Measurements from ENCODE around the gene SRGN.

Gene SRGN

GRCh38 chr10:69130251-69130650, 42.3 kb downstream of the SRGN start:
- TF ChIP-seq YY1 (IDR thresholded peaks at IDR 0.05; ENCODE audit: low read depth): no peak
- TF ChIP-seq CREB1 (IDR thresholded peaks at IDR 0.05; ENCODE audit: low read depth): no peak
- no peak for TF ChIP-seq RAD21 (IDR thresholded peaks at IDR 0.05; ENCODE audit: low read depth)
- TF ChIP-seq EGR1 (IDR thresholded peaks at IDR 0.05): no peak
- TF ChIP-seq, protein P1, sequence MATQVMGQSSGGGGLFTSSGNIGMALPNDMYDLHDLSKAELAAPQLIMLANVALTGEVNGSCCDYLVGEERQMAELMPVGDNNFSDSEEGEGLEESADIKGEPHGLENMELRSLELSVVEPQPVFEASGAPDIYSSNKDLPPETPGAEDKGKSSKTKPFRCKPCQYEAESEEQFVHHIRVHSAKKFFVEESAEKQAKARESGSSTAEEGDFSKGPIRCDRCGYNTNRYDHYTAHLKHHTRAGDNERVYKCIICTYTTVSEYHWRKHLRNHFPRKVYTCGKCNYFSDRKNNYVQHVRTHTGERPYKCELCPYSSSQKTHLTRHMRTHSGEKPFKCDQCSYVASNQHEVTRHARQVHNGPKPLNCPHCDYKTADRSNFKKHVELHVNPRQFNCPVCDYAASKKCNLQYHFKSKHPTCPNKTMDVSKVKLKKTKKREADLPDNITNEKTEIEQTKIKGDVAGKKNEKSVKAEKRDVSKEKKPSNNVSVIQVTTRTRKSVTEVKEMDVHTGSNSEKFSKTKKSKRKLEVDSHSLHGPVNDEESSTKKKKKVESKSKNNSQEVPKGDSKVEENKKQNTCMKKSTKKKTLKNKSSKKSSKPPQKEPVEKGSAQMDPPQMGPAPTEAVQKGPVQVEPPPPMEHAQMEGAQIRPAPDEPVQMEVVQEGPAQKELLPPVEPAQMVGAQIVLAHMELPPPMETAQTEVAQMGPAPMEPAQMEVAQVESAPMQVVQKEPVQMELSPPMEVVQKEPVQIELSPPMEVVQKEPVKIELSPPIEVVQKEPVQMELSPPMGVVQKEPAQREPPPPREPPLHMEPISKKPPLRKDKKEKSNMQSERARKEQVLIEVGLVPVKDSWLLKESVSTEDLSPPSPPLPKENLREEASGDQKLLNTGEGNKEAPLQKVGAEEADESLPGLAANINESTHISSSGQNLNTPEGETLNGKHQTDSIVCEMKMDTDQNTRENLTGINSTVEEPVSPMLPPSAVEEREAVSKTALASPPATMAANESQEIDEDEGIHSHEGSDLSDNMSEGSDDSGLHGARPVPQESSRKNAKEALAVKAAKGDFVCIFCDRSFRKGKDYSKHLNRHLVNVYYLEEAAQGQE (IDR thresholded peaks at IDR 0.05; ENCODE audit: low read depth): no peak
- no peak for TF ChIP-seq MAX (IDR thresholded peaks at IDR 0.05)
- no peak for TF ChIP-seq ZBTB7A (IDR thresholded peaks at IDR 0.05; ENCODE audit: low read depth)
- no peak for TF ChIP-seq NFIC (IDR thresholded peaks at IDR 0.05)
- TF ChIP-seq TAF1 (IDR thresholded peaks at IDR 0.05; ENCODE audit: low read depth): no peak
- TF ChIP-seq EP300 (IDR thresholded peaks at IDR 0.05; ENCODE audit: borderline replicate concordance): no peak
- TF ChIP-seq FOXM1 (IDR thresholded peaks at IDR 0.05; ENCODE audit: borderline replicate concordance, low read depth): no peak
- no peak for TF ChIP-seq USF1 (IDR thresholded peaks at IDR 0.05)
- TF ChIP-seq TCF12 (IDR thresholded peaks at IDR 0.05; ENCODE audit: low read depth): no peak
- no peak for TF ChIP-seq TEAD4 (IDR thresholded peaks at IDR 0.05)
- TF ChIP-seq CEBPB (IDR thresholded peaks at IDR 0.05): no peak

DNA sequence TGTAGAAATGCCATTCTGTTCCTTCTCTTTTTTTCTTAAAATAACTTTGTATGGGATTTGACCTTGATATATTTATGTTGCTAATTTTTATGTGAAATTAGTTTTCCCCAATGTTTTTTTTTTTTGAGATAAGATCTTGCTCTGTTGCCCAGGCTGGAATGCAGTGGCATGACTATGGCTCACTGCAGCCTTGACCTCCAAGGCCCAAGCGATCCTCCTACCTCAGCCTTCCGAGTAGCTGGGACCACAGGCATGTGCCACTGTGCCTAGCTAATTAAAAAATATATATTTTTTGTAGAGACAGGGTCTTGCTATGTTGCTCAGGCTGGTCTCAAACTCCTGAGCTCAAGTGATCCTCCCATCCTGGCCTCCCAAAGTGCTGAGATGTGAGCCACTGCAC, 52.1 kb downstream of the SRGN start:
- TF ChIP-seq EGR1 (IDR thresholded peaks at IDR 0.05): no peak
- no peak for TF ChIP-seq EP300 (IDR thresholded peaks at IDR 0.05; ENCODE audit: borderline replicate concordance)
- no peak for TF ChIP-seq TEAD4 (IDR thresholded peaks at IDR 0.05)
- TF ChIP-seq YY1 (IDR thresholded peaks at IDR 0.05; ENCODE audit: low read depth): no peak
- no peak for TF ChIP-seq USF1 (IDR thresholded peaks at IDR 0.05)
- no peak for TF ChIP-seq TAF1 (IDR thresholded peaks at IDR 0.05; ENCODE audit: low read depth)
- TF ChIP-seq MAX (IDR thresholded peaks at IDR 0.05): no peak
- no peak for TF ChIP-seq CEBPB (IDR thresholded peaks at IDR 0.05)
- TF ChIP-seq CREB1 (IDR thresholded peaks at IDR 0.05; ENCODE audit: low read depth): no peak
- TF ChIP-seq, protein P1 (IDR thresholded peaks at IDR 0.05; ENCODE audit: low read depth): no peak
- TF ChIP-seq NFIC (IDR thresholded peaks at IDR 0.05): no peak
- no peak for TF ChIP-seq TCF12 (IDR thresholded peaks at IDR 0.05; ENCODE audit: low read depth)
- no peak for TF ChIP-seq ZBTB7A (IDR thresholded peaks at IDR 0.05; ENCODE audit: low read depth)
- TF ChIP-seq FOXM1 (IDR thresholded peaks at IDR 0.05; ENCODE audit: borderline replicate concordance, low read depth): no peak
- TF ChIP-seq RAD21 (IDR thresholded peaks at IDR 0.05; ENCODE audit: low read depth): no peak

DNA sequence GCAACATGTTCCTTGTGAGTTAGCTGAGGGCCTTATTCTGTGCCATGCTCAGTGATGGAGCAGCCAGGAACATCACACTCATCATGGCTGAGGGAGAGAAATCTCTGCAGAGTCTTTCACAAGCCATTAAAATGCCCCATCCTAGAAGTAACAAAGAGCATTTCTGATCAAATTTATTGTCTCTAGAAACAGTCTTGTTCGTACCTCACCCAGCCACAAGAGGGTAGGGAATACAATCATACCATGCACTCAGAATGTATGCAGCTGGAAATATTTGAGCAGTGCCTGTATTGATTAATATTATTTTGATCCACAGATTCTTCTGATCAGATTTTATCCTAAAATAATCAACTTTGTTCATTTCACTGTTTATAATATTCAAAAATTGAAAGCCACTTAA, 53.4 kb downstream of the SRGN start:
- no peak for TF ChIP-seq NFIC (IDR thresholded peaks at IDR 0.05)
- TF ChIP-seq YY1 (IDR thresholded peaks at IDR 0.05; ENCODE audit: low read depth): no peak
- no peak for TF ChIP-seq CEBPB (IDR thresholded peaks at IDR 0.05)
- TF ChIP-seq USF1 (IDR thresholded peaks at IDR 0.05): no peak
- no peak for TF ChIP-seq RAD21 (IDR thresholded peaks at IDR 0.05; ENCODE audit: low read depth)
- TF ChIP-seq FOXM1 (IDR thresholded peaks at IDR 0.05; ENCODE audit: borderline replicate concordance, low read depth): no peak
- no peak for TF ChIP-seq EGR1 (IDR thresholded peaks at IDR 0.05)
- no peak for TF ChIP-seq EP300 (IDR thresholded peaks at IDR 0.05; ENCODE audit: borderline replicate concordance)
- no peak for TF ChIP-seq CREB1 (IDR thresholded peaks at IDR 0.05; ENCODE audit: low read depth)

DNA sequence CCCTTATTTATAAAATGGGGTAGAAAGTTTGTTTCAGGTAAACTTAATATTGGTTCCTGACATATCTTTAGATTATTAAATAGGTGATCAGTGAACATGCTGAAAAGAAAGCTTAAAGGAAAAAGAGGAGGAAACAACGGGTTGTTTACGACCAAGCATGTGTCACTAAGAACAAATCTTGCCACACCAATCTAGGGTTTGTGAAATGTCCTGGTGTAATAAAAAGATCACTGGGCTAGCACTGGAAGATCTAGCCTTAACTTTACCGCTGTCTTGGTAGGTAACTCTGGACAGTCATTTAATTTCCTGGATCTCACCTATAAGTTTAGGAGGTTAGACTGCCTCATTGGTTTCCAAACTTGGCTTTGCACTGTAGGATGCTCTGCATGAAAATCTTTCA, 55.1 kb downstream of the SRGN start:
- TF ChIP-seq TAF1 (IDR thresholded peaks at IDR 0.05; ENCODE audit: low read depth): no peak
- no peak for TF ChIP-seq RAD21 (IDR thresholded peaks at IDR 0.05; ENCODE audit: low read depth)
- TF ChIP-seq CEBPB (IDR thresholded peaks at IDR 0.05): no peak
- TF ChIP-seq YY1 (IDR thresholded peaks at IDR 0.05; ENCODE audit: low read depth): no peak
- TF ChIP-seq EP300 (IDR thresholded peaks at IDR 0.05; ENCODE audit: borderline replicate concordance): no peak
- no peak for TF ChIP-seq ZBTB7A (IDR thresholded peaks at IDR 0.05; ENCODE audit: low read depth)
- no peak for TF ChIP-seq EGR1 (IDR thresholded peaks at IDR 0.05)
- no peak for TF ChIP-seq USF1 (IDR thresholded peaks at IDR 0.05)

DNA sequence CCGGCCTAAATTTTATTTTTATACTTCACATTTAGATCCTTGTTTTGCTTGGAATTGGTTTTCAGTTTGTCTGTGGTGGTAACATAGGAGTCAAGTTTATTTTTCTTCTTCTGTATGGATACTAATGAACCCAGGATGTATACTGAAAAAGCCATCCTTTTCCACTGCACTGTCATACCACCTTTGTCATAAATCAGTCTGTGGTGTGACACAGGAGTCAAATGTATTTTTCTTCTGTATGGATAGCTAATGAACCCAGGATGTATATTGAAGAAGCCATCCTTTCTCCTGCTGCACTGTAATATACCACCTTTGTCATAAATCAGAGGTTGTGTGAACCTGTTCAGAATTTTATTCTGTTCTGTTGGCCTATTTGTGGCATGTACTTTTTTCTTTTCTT, 57.4 kb downstream of the SRGN start:
- TF ChIP-seq USF1 (IDR thresholded peaks at IDR 0.05): no peak
- no peak for TF ChIP-seq YY1 (IDR thresholded peaks at IDR 0.05; ENCODE audit: low read depth)
- no peak for TF ChIP-seq EGR1 (IDR thresholded peaks at IDR 0.05)
- no peak for TF ChIP-seq TCF12 (IDR thresholded peaks at IDR 0.05; ENCODE audit: low read depth)
- TF ChIP-seq RAD21 (IDR thresholded peaks at IDR 0.05; ENCODE audit: low read depth): no peak
- no peak for TF ChIP-seq EP300 (IDR thresholded peaks at IDR 0.05; ENCODE audit: borderline replicate concordance)
- TF ChIP-seq CEBPB (IDR thresholded peaks at IDR 0.05): no peak
- no peak for TF ChIP-seq TAF1 (IDR thresholded peaks at IDR 0.05; ENCODE audit: low read depth)
- no peak for TF ChIP-seq FOXM1 (IDR thresholded peaks at IDR 0.05; ENCODE audit: borderline replicate concordance, low read depth)
- TF ChIP-seq ZBTB7A (IDR thresholded peaks at IDR 0.05; ENCODE audit: low read depth): no peak
